ENCODE measurements around the gene TCFL5.
A peak's percentile ranks its signal among the peaks of the same experiment; 100 is the strongest.

TCFL5 gene

GRCh38 chr20:62806383-62807050, 55.1 kb downstream of the TCFL5 start:
- Histone ChIP-seq H3K23ac (ENCODE audit: low read length in 2 of 2) (peak overlapping the region in 1 of 2 experiments; percentile 89), H2BK15ac (ENCODE audit: low read depth, poor library complexity, severe bottlenecking) (no peak overlapping the region), H3K4ac (ENCODE audit: low read depth in 1 of 2, low read length in 2 of 2) (no peak overlapping the region), H3K18ac (ENCODE audit: low read depth in 1 of 2, low read length in 2 of 2) (no peak overlapping the region), H2AK5ac (ENCODE audit: low read length, severe bottlenecking) (no peak overlapping the region), H2AFZ (ENCODE audit: low read depth, low read length) (no peak overlapping the region), H3K14ac (ENCODE audit: low read length in 2 of 2) (peak overlapping the region in 1 of 2 experiments; percentile 6), H4K8ac (ENCODE audit: low read length) (peak overlapping the region; percentile 58), H3K9me3 (ENCODE audit: control insufficient read depth, low read length) (no peaks in the 10 kb centered on the region), H3K36me3 (ENCODE audit: control insufficient read depth in 1 of 2, insufficient read depth in 2 of 2, low read depth in 1 of 2, low read length in 2 of 2) (peaks cover 44 to 53% of the 10 kb centered on the region in 2 experiments), H3K27me3 (ENCODE audit: control insufficient read depth in 1 of 2, insufficient read depth in 1 of 2, low read length in 2 of 2) (no peaks in the 10 kb centered on the region), H4K91ac (ENCODE audit: low read length) (peak overlapping the region; percentile 57), H3K27ac (ENCODE audit: low read length, poor library complexity, severe bottlenecking) (no peak overlapping the region), H3K4me2 (ENCODE audit: low read length, poor library complexity, severe bottlenecking) (peak overlapping the region; percentile 92), H2BK120ac (ENCODE audit: low read depth, low read length) (no peak overlapping the region), H3K9ac (ENCODE audit: low read length) (peak overlapping the region; percentile 86), H3K79me1 (replicated peaks; ENCODE audit: low read length, poor library complexity, severe bottlenecking) (peaks cover 29% of the 10 kb centered on the region), H3K4me3 (ENCODE audit: insufficient read depth in 1 of 2, low read depth in 1 of 2, low read length in 2 of 2) (peak overlapping the region in 1 of 2 experiments; percentile 86), H2BK12ac (ENCODE audit: low read length in 2 of 2) (no peak overlapping the region), H3K4me1 (ENCODE audit: control insufficient read depth, insufficient read depth, low read depth, low read length) (peaks cover 17% of the 10 kb centered on the region), H2BK5ac (ENCODE audit: low read depth, low read length, poor library complexity, severe bottlenecking) (no peak overlapping the region)
- WGBS: 83% methylated on average over 10 of the region's 11 CpGs
- no peak for DNase-seq

GRCh38 chr20:62805711-62806382, 55.8 kb downstream of the TCFL5 start:
- H3K9ac ChIP-seq (ENCODE audit: low read length): peak overlapping the region; percentile 86
- peaks cover 17% of the 10 kb centered on the region for H3K4me1 ChIP-seq (ENCODE audit: control insufficient read depth, insufficient read depth, low read depth, low read length)
- no peak overlapping the region for H2BK5ac ChIP-seq (ENCODE audit: low read depth, low read length, poor library complexity, severe bottlenecking)
- peak overlapping the region; percentile 67 to 75 for H3K4ac ChIP-seq (ENCODE audit: low read depth in 1 of 2, low read length in 2 of 2)
- peaks cover 29% of the 10 kb centered on the region for H3K79me1 ChIP-seq (replicated peaks; ENCODE audit: low read length, poor library complexity, severe bottlenecking)
- WGBS: 25% methylated on average over 25 of the region's 25 CpGs
- H3K4me2 ChIP-seq (ENCODE audit: low read length, poor library complexity, severe bottlenecking): peak overlapping the region; percentile 92
- peak overlapping the region; percentile 11 for H4K91ac ChIP-seq (ENCODE audit: low read length)
- peak overlapping the region; percentile 42 for H4K8ac ChIP-seq (ENCODE audit: low read length)
- H3K27ac ChIP-seq (ENCODE audit: low read length, poor library complexity, severe bottlenecking): no peak overlapping the region
- H3K18ac ChIP-seq (ENCODE audit: low read depth in 1 of 2, low read length in 2 of 2): peak overlapping the region; percentile 80 to 93
- H3K9me3 ChIP-seq (ENCODE audit: control insufficient read depth, low read length): no peaks in the 10 kb centered on the region
- H3K4me3 ChIP-seq (ENCODE audit: insufficient read depth in 1 of 2, low read depth in 1 of 2, low read length in 2 of 2): peak overlapping the region; percentile 86 to 99
- peaks cover 45 to 53% of the 10 kb centered on the region in 2 experiments for H3K36me3 ChIP-seq (ENCODE audit: control insufficient read depth in 1 of 2, insufficient read depth in 2 of 2, low read depth in 1 of 2, low read length in 2 of 2)
- peak overlapping the region in 1 of 2 experiments; percentile 86 for H3K14ac ChIP-seq (ENCODE audit: low read length in 2 of 2)
- DNase-seq: peak; percentile 46
- H2BK15ac ChIP-seq (ENCODE audit: low read depth, poor library complexity, severe bottlenecking): peak overlapping the region; percentile 46
- no peak overlapping the region for H2AK5ac ChIP-seq (ENCODE audit: low read length, severe bottlenecking)
- H2BK120ac ChIP-seq (ENCODE audit: low read depth, low read length): peak overlapping the region; percentile 30
- peak overlapping the region in 1 of 2 experiments; percentile 34 for H2BK12ac ChIP-seq (ENCODE audit: low read length in 2 of 2)
- no peaks in the 10 kb centered on the region for H3K27me3 ChIP-seq (ENCODE audit: control insufficient read depth in 1 of 2, insufficient read depth in 1 of 2, low read length in 2 of 2)
- peak overlapping the region; percentile 30 for H2AFZ ChIP-seq (ENCODE audit: low read depth, low read length)
- H3K23ac ChIP-seq (ENCODE audit: low read length in 2 of 2): peak overlapping the region in 1 of 2 experiments; percentile 83

- Histone ChIP-seq H3K4me2 (ENCODE audit: low read length, poor library complexity, severe bottlenecking) (peak overlapping the region; percentile 92), H2AFZ (ENCODE audit: low read depth, low read length) (peak overlapping the region; percentile 30), H4K8ac (ENCODE audit: low read length) (peak overlapping the region; percentile 42), H3K23ac (ENCODE audit: low read length in 2 of 2) (peak overlapping the region in 1 of 2 experiments; percentile 83), H3K4me1 (ENCODE audit: control insufficient read depth, insufficient read depth, low read depth, low read length) (peaks cover 17% of the 10 kb centered on the region), H3K9ac (ENCODE audit: low read length) (peak overlapping the region; percentile 86), H3K36me3 (ENCODE audit: control insufficient read depth in 1 of 2, insufficient read depth in 2 of 2, low read depth in 1 of 2, low read length in 2 of 2) (peaks cover 45 to 51% of the 10 kb centered on the region in 2 experiments), H2BK15ac (ENCODE audit: low read depth, poor library complexity, severe bottlenecking) (peak overlapping the region; percentile 78), H3K18ac (ENCODE audit: low read depth in 1 of 2, low read length in 2 of 2) (peak overlapping the region; percentile 90 to 93), H3K79me1 (replicated peaks; ENCODE audit: low read length, poor library complexity, severe bottlenecking) (peaks cover 26% of the 10 kb centered on the region), H2AK5ac (ENCODE audit: low read length, severe bottlenecking) (no peak overlapping the region), H4K91ac (ENCODE audit: low read length) (no peak overlapping the region), H3K4ac (ENCODE audit: low read depth in 1 of 2, low read length in 2 of 2) (peak overlapping the region; percentile 67 to 75), H2BK5ac (ENCODE audit: low read depth, low read length, poor library complexity, severe bottlenecking) (no peak overlapping the region), H3K9me3 (ENCODE audit: control insufficient read depth, low read length) (no peaks in the 10 kb centered on the region), H3K4me3 (ENCODE audit: insufficient read depth in 1 of 2, low read depth in 1 of 2, low read length in 2 of 2) (peak overlapping the region; percentile 86 to 99), H3K27me3 (ENCODE audit: control insufficient read depth in 1 of 2, insufficient read depth in 1 of 2, low read length in 2 of 2) (no peaks in the 10 kb centered on the region), H2BK12ac (ENCODE audit: low read length in 2 of 2) (peak overlapping the region in 1 of 2 experiments; percentile 34), H3K27ac (ENCODE audit: low read length, poor library complexity, severe bottlenecking) (no peak overlapping the region), H3K14ac (ENCODE audit: low read length in 2 of 2) (peak overlapping the region in 1 of 2 experiments; percentile 86), H2BK120ac (ENCODE audit: low read depth, low read length) (peak overlapping the region; percentile 67)
- DNase-seq: peak; percentile 40
- under 1% methylated on average over 48 of the region's 58 CpGs for WGBS
Observed at GRCh38 chr20:62805155-62805710, 56.4 kb downstream of the TCFL5 start.

Measured in mesenchymal stem cell (in vitro differentiated cells and primary cell).